Lower lobe of right lung (tissue), 2 donors: Measurements from ENCODE around the gene CHD1L. TPM values are rescaled to one million over a fixed set of nuclear protein-coding genes. Genes with fewer than 3 reads are reported as not detected.

Source experiments
- ATAC-seq, 2 donors: fragments of 200-7000 bp; cut with Tn5 transposase; one replicate each; pipeline ENCODE4 v1.9.1; 2020 to 2022; ENCODE audit warnings: mild to moderate bottlenecking in 2 of 2, moderate library complexity in 2 of 2
- DNase-seq: peaks from one replicate; pipeline ENCODE4 v3.0.0-alpha.2; 2020
- H3K27ac ChIP-seq: fragments of 200-600 bp; one replicate; pipeline ENCODE4 v1.8.0; 2022
- H3K27me3 ChIP-seq: fragments of 200-600 bp; one replicate; pipeline ENCODE4 v1.8.0; 2022; ENCODE audit warnings: low read depth
- H3K36me3 ChIP-seq: fragments of 200-600 bp; one replicate; pipeline ENCODE4 v1.8.0; 2022; ENCODE audit warnings: mild to moderate bottlenecking
- H3K4me1 ChIP-seq: fragments of 200-600 bp; one replicate; pipeline ENCODE4 v1.8.0; 2022
- H3K4me3 ChIP-seq: fragments of 200-600 bp; one replicate; pipeline ENCODE4 v1.8.0; 2022; ENCODE audit warnings: mild to moderate bottlenecking
- H3K9me3 ChIP-seq: fragments of 200-600 bp; one replicate; pipeline ENCODE4 v1.8.0; 2022
- intact Hi-C: fragments of 100-400 bp; cut with DNase I; formaldehyde crosslinking; loops from one replicate; pipeline ENCODE4 v1.11.0; 2022
- total RNA-seq: library from RNA; stranded (reverse); fragmentation: NEBNext Ultra II Directional; extraction: Animal tissue kit (Norgen Biotek cat#: 25700); gene quantifications from one replicate; pipeline ENCODE4 v1.2.1, GENCODE V29; 2021
- TF ChIP-seq, protein P1 (sequence below): fragments of 200-600 bp; IDR thresholded peaks from one replicate; pipeline ENCODE4 v1.8.0; 2022; ENCODE audit warnings: antibody characterized with exemption, mild to moderate bottlenecking
- donor health status: DM: no; HTN: yes; CAD: no; lungs with severe emphysema.

The CHD1L gene
- total RNA-seq, 1 donor from 2014 or later, result 34.1 TPM

DNA sequence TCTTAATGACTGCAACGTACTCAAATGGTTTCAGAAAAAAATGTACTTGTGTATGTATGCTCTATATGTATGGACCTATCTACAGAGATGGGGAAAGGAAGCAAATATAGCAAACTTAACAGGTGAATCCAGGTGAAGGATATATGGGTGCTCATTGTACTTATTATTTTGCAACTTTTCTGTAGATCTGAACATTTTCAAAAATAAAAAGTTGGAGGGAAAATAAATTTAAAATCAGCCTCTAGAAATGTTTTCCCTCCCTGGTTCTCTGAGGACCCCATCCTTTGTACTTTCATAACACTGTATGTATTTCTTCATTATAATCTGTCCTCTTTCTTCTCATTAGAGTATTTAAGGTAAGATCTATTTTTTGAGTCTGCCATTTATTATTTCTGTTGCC is 35.3 kb upstream of the CHD1L start:
- TF ChIP-seq, protein P1, sequence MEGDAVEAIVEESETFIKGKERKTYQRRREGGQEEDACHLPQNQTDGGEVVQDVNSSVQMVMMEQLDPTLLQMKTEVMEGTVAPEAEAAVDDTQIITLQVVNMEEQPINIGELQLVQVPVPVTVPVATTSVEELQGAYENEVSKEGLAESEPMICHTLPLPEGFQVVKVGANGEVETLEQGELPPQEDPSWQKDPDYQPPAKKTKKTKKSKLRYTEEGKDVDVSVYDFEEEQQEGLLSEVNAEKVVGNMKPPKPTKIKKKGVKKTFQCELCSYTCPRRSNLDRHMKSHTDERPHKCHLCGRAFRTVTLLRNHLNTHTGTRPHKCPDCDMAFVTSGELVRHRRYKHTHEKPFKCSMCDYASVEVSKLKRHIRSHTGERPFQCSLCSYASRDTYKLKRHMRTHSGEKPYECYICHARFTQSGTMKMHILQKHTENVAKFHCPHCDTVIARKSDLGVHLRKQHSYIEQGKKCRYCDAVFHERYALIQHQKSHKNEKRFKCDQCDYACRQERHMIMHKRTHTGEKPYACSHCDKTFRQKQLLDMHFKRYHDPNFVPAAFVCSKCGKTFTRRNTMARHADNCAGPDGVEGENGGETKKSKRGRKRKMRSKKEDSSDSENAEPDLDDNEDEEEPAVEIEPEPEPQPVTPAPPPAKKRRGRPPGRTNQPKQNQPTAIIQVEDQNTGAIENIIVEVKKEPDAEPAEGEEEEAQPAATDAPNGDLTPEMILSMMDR, result no peak
- Histone ChIP-seq H3K4me1 (no peaks in the 10 kb centered on the region), H3K4me3 (no peak overlapping the region), H3K27me3 (no peaks in the 10 kb centered on the region), H3K9me3 (no peaks in the 10 kb centered on the region), H3K36me3 (peaks cover 31% of the 10 kb centered on the region), H3K27ac (no peak overlapping the region)
- DNase-seq (no peak), ATAC-seq (no peak)
- intact Hi-C loops, result no loop called here

DNA sequence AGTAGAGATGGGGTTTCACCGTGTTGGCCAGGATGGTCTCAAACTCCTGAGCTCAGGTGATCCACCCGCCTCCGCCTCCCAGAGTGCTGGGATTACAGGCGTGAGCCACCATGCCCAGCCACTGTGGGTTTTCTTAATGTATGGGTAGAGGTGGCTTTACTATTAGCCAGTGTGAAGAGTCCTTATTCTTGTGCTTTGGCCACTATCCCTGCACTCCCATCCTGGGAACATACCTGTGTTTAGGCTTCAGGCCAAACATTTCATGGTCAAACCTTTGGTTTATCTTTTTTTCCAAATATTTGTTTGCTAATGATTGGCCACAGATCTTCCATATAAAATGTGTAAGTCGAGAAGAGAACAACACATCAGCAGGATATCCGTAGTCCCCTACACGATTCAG is 33.9 kb upstream of the CHD1L start:
- H3K4me1 ChIP-seq, result no peaks in the 10 kb centered on the region
- ATAC-seq (no peak), DNase-seq (no peak)
- H3K27ac ChIP-seq, result no peak overlapping the region
- intact Hi-C loops, result no loop called here
- no peaks in the 10 kb centered on the region for H3K9me3 ChIP-seq
- H3K27me3 ChIP-seq, result no peaks in the 10 kb centered on the region
- TF ChIP-seq, protein P1, result no peak
- peaks cover 39% of the 10 kb centered on the region for H3K36me3 ChIP-seq
- H3K4me3 ChIP-seq, result no peak overlapping the region

DNA sequence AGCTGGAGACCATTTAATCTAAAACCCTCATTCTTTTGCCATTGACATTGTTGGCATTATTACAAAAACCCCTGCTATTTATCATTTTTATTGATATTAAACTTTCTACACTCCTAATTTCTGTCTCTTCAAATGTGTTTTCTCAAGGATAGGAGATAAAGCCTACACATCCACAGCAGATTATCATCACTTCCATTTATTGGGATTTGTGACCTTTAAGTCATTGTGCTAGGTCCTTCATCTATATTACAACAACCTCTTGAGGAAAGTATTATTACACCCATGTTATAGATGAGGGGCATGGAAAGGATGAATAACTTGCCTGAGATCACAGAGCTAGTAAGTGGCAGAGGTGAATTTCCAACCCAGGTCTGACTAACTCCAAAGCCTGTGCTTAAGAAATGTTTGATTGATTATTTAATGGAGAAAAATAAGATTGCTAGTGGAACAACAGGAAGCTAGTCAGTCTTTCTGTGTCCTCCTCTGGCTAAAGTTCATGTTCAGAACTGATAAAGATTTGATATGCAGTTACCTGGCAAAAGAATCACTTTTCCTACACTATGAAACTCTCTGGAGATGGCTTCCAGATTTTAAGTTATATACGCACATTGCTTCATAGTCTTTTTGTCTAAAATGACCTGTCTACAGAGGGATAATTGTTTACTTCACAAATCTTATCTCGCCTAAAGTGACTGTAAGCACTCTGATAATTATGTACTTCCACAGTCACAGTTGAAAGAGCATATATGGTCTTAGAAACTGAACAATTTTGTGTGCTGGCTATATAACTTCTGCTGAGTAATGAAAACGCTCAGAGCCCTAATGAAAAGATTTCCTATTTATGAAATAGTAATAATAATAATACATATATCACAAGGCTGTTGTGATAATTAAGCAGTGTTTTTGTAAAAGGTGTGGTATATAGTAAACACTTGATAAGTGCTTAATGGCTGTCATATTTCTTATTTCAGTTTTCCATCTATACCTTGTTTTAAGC is 32.4 kb upstream of the CHD1L start:
- Histone ChIP-seq H3K9me3 (no peaks in the 10 kb centered on the region), H3K4me3 (no peak overlapping the region), H3K36me3 (peaks cover 49% of the 10 kb centered on the region), H3K27ac (no peak overlapping the region), H3K4me1 (peaks cover under 1% of the 10 kb centered on the region), H3K27me3 (no peaks in the 10 kb centered on the region)
- intact Hi-C loops, result no loop called here
- no peak for DNase-seq
- ATAC-seq, result no peak
- TF ChIP-seq, protein P1, result no peak

DNA sequence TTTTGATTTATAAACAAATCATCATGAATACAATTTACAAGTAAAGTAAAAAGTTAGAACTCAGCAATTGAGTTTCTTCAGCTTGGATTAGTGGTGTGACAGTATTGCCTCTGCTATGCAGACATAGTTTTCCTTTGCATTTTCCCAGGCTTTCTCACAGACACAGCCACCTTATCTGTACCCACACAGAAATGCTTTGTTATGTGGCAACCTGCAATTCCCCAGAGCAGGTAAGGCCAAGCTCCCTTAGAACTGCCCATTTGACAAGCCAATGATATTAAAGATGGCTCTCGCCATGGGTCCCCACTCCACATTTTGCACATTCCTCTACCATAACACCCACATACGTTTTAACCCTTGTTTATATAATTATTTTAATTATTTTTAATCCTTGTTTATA is 31.5 kb upstream of the CHD1L start:
- intact Hi-C loops, result no loop called here
- H3K4me3 ChIP-seq, result no peak overlapping the region
- H3K27me3 ChIP-seq, result no peaks in the 10 kb centered on the region
- peaks cover 51% of the 10 kb centered on the region for H3K36me3 ChIP-seq
- no peak for DNase-seq
- TF ChIP-seq, protein P1, result no peak
- peaks cover 3% of the 10 kb centered on the region for H3K4me1 ChIP-seq
- no peak overlapping the region for H3K27ac ChIP-seq
- ATAC-seq, result no peak
- H3K9me3 ChIP-seq, result no peaks in the 10 kb centered on the region

DNA sequence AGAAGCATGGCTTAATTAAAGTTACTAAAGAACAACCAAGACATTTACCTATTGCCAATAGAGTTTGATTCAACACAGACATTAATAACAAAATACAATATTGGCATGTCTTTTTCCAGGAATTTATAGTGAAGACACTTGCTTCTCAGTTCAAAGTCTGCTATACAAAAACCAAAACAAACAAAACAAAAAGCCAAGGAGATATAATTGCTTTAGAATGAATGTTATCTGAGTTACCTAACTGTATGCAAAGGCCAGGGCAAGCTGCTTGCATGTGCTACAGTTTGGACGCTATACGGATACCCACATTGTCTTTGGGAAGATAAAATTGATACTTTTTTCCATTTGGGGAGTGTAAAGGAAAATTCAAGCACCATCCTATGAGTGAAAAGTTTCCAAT is 30.9 kb upstream of the CHD1L start:
- H3K4me3 ChIP-seq, result no peak overlapping the region
- H3K27me3 ChIP-seq, result no peaks in the 10 kb centered on the region
- ATAC-seq (no peak), DNase-seq (no peak)
- peaks cover 3% of the 10 kb centered on the region for H3K4me1 ChIP-seq
- H3K27ac ChIP-seq, result no peak overlapping the region
- H3K9me3 ChIP-seq, result no peaks in the 10 kb centered on the region
- peaks cover 51% of the 10 kb centered on the region for H3K36me3 ChIP-seq
- intact Hi-C loops, result no loop called here
- TF ChIP-seq, protein P1, result no peak
